ENCODE measurements around the gene UNC119B. TPM values are rescaled to one million over a fixed set of nuclear protein-coding genes. Genes with fewer than 3 reads are reported as not detected.

UNC119B gene
- total and polyA plus RNA-seq, 4 donors: 3.8 to 24.8 (median 11.8) TPM

GRCh38 chr12:120693848-120694247 lies 16.4 kb upstream of the UNC119B start:
- no peak overlapping the region for H3K4me3 ChIP-seq (ENCODE audit: low read depth in 1 of 3, low read length in 3 of 3)
- no peak for DNase-seq (ENCODE audit: low spot score)
- H3K4me1 ChIP-seq (ENCODE audit: control insufficient read depth in 4 of 4, insufficient read depth in 4 of 4, low read length in 3 of 4): peaks cover 10 to 45% (median 37%) of the 10 kb centered on the region in 4 donors
- peaks cover 12 to 43% (median 37%) of the 10 kb centered on the region in 4 donors for H3K36me3 ChIP-seq (ENCODE audit: control insufficient read depth in 4 of 4, insufficient read depth in 3 of 4, low read depth in 1 of 4, low read length in 3 of 4)
- WGBS: 94% methylated on average over 4 of the region's 4 CpGs
- no peaks in the 10 kb centered on the region for H3K27me3 ChIP-seq (ENCODE audit: control insufficient read depth in 4 of 4, insufficient read depth in 4 of 4, low read length in 3 of 4)
- no peaks in the 10 kb centered on the region for H3K9me3 ChIP-seq (ENCODE audit: control insufficient read depth in 4 of 4, low read length in 3 of 4)
- H3K9ac ChIP-seq (ENCODE audit: low read depth in 1 of 2, low read length in 2 of 2): no peak overlapping the region
- no peak for TF ChIP-seq CTCF (IDR thresholded peaks at IDR 0.05; ENCODE audit: low read depth, low read length, missing input control)
- TF ChIP-seq FOXA1 (IDR thresholded peaks at IDR 0.05): no peak
- TF ChIP-seq RXRA (IDR thresholded peaks at IDR 0.05): no peak
- TF ChIP-seq REST (IDR thresholded peaks at IDR 0.05): no peak
- TF ChIP-seq SP1 (IDR thresholded peaks at IDR 0.05): no peak
- no peak for TF ChIP-seq HNF4A (conservative IDR thresholded peaks at IDR 0.05)
- no peak for TF ChIP-seq MAX (IDR thresholded peaks at IDR 0.05)
- TF ChIP-seq YY1 (IDR thresholded peaks at IDR 0.05): no peak
- no peak for TF ChIP-seq ATF3 (IDR thresholded peaks at IDR 0.05)
- no peak for TF ChIP-seq RAD21 (IDR thresholded peaks at IDR 0.05)
- TF ChIP-seq FOXA2 (IDR thresholded peaks at IDR 0.05): no peak
- no peak overlapping the region for H3K27ac ChIP-seq (ENCODE audit: low read depth in 1 of 2, low read length in 2 of 2)

- H3K27ac ChIP-seq (ENCODE audit: low read depth in 1 of 2, low read length in 2 of 2): no peak overlapping the region
- no peak for DNase-seq (ENCODE audit: low spot score)
- 85% methylated on average over 6 of the region's 6 CpGs for WGBS
- TF ChIP-seq YY1 (IDR thresholded peaks at IDR 0.05) (no peak), EGR1 (IDR thresholded peaks at IDR 0.05; ENCODE audit: low read depth in 2 of 2) (no peak), JUND (IDR thresholded peaks at IDR 0.05) (no peak), SP1 (IDR thresholded peaks at IDR 0.05) (no peak), FOXA2 (IDR thresholded peaks at IDR 0.05) (no peak), FOXA1 (IDR thresholded peaks at IDR 0.05) (no peak), ATF3 (IDR thresholded peaks at IDR 0.05) (no peak), HNF4G (IDR thresholded peaks at IDR 0.05) (no peak), REST (IDR thresholded peaks at IDR 0.05) (no peak), TAF1 (conservative IDR thresholded peaks at IDR 0.05) (no peak), RAD21 (IDR thresholded peaks at IDR 0.05) (no peak), MAX (IDR thresholded peaks at IDR 0.05) (no peak), HNF4A (conservative IDR thresholded peaks at IDR 0.05) (no peak), CTCF (IDR thresholded peaks at IDR 0.05; ENCODE audit: low read depth, low read length, missing input control) (no peak), NR2F2 (IDR thresholded peaks at IDR 0.05) (no peak), ZBTB33 (IDR thresholded peaks at IDR 0.05) (no peak)
These were observed 13.6 kb upstream of the UNC119B start for GRCh38 chr12:120696626-120697025.

More at GRCh38 chr12:120696626-120697025, 13.6 kb upstream of the UNC119B start:
- Histone ChIP-seq H3K9ac (ENCODE audit: low read depth in 1 of 2, low read length in 2 of 2) (no peak overlapping the region), H3K9me3 (ENCODE audit: control insufficient read depth in 4 of 4, low read length in 3 of 4) (no peaks in the 10 kb centered on the region), H3K4me1 (ENCODE audit: control insufficient read depth in 4 of 4, insufficient read depth in 4 of 4, low read length in 3 of 4) (peaks cover 3 to 17% (median 10%) of the 10 kb centered on the region in 4 donors), H3K27me3 (ENCODE audit: control insufficient read depth in 4 of 4, insufficient read depth in 4 of 4, low read length in 3 of 4) (no peaks in the 10 kb centered on the region), H3K36me3 (ENCODE audit: control insufficient read depth in 4 of 4, insufficient read depth in 3 of 4, low read depth in 1 of 4, low read length in 3 of 4) (peaks cover 14 to 63% (median 55%) of the 10 kb centered on the region in 4 donors), H3K4me3 (ENCODE audit: low read depth in 1 of 3, low read length in 3 of 3) (no peak overlapping the region)

Measured in liver (tissue), 9 donors.